HG03457 (cell line): ENCODE measurements around the gene ATP6V1G1.

Experiments
- ATAC-seq: cut with Tn5 transposase; IDR thresholded peaks from one replicate; pipeline ENCODE4 v1.9.1; 2021; ENCODE audit warnings: moderate number of reproducible peaks; ENCODE audit not compliant: unreplicated experiment

ATP6V1G1 gene, protein sequence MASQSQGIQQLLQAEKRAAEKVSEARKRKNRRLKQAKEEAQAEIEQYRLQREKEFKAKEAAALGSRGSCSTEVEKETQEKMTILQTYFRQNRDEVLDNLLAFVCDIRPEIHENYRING

GRCh38 chr9:114587345-114588202, at the start of gene ATP6V1G1:
Gene ATP6V1G1, plus strand, starts transcription at chr9:114587769. Its CDS starts 70 bp downstream, at chr9:114587839.
- peak; percentile 92 for ATAC-seq

- no peak for ATAC-seq
Measured at GRCh38 chr9:114538241-114538640, 49.3 kb upstream of the ATP6V1G1 start.

GRCh38 chr9:114539701-114540380, 47.7 kb upstream of the ATP6V1G1 start:
- no peak for ATAC-seq

- no peak for ATAC-seq
Measured at GRCh38 chr9:114545055-114545454, 42.5 kb upstream of the ATP6V1G1 start.

DNA sequence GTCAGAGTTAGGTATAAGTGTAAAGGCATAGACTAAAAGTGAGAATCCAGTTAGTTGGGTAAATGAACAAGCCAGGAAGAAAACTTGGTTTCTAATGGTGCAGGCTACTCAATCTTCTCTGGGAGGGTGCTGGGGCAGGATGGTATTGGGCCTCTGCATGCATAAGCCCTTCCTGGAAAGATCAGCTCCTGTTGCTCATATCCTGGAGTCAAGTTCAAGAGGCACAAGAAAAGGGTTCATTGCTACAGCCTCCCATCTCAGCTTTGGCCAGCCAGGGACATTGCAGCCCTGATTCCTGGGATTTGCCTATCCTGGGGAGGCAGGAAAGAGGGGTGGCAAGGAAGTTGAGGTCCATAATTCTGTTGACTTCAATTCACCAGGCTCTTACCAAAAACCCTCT, 40.7 kb upstream of the ATP6V1G1 start:
- ATAC-seq, result no peak

DNA sequence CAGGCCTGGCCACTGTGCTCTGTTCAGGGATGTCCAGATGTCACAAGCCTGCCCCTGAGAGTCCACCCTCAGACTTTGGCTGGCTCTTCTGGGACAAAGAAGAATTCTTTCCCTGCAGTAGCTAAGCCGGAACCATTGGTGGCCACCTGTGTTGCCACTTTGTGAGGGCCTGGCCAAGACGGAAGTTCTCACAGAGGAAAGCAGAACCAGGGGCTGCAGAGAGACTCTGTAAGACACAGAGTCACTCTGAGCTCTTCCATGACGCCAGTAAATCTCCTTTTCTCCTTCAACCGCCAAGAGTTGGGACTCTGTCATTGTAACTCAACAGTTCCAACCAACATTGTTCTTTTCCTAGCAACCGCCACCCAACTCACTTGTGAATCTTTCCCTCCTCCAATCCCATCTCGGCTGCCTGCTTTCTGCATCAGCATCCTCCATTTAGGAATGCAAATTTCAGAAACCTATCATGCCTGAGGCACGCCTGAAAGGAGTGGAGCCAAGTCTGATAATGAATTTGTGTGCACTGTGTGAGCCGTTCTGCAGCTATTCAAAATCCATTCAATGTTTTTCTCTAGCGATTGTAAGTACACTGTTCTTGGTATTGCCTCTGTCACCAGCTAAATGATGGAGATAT, 37.8 kb upstream of the ATP6V1G1 start:
- no peak for ATAC-seq

DNA sequence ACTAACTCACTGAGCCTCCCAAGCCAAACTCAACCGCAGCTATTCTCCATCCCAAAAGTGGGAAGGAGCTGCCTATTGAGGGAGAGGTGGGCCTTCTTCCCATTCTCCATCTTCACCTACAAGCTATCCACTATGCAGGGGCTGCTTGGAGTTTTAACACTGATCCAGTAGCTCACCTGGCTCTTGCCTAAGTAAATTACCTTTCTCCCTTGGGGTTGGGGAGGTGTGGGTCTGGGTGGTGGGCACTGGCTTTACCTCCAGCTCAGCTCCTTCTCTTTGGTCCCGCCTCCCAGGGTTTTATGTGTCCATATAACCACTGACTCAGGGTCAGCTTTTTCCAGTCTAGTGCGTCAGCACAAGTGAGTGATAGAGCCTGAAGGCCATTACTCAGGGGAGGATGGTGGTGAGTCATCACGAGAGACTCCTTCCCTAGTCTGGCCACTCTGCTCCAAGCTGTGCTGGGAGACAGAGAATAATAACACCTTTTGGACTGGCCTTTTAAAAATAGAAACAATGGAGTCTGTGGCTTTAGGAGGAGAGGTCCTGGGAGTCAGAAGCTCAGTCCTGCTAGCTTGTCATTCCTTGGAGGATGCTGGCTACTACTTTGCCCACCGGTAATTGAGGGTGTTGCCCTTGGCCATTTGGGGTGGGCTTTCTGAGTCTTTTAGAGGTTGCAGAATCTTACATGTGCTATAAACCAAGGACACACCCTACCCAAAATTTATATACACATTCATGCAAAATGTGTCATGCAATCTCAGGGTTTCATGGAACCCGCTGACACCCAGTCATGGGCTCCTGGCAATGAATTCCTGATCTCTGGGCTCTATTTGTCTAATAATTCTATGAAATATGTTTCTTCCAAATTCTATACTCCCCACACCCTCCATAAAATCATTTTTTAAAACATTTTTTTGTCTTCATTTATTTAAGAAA, 35.6 kb upstream of the ATP6V1G1 start:
- no peak for ATAC-seq

DNA sequence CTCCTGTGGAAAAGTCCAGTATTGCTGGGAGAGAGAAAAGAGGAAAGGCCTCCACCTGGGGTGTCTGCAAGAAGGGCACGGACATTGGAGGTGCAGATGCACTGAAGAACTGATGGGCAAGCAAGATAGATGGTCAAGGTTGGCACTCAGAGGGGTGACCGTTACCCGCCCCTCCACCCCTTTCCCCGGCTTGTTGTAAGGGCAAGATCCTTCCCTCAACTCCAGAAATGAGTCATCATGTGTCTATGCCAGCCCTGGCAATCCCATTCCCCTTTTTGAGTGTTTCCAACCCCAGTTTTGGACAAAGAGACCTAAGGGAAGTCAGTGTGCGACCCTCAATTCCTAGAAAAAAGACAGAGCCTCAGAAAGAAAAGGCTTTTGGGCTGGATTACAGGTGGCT, 34.9 kb upstream of the ATP6V1G1 start:
- ATAC-seq, result no peak

GRCh38 chr9:114553202-114553601, 34.4 kb upstream of the ATP6V1G1 start:
- ATAC-seq, result no peak

DNA sequence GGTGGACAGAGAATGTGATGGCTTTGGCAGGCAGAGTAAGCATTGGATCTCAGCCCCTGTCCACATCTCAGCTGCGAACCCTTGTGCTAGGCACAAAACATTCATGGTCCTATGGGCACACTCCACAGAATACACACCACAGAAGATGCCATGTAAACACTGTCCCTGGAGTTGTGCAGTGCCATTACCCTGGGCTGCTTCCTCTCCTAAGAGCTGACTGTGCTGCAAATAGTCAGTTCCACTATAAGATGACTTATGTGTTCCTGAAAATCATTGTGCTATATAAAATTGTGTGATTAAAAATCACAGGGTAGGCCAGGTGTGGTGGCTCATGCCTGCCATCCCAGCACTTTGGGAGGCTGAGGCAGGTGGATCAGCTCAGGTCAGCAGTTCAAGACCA, 31.9 kb upstream of the ATP6V1G1 start:
- no peak for ATAC-seq

GRCh38 chr9:114558027-114558675, 29.4 kb upstream of the ATP6V1G1 start:
- no peak for ATAC-seq

GRCh38 chr9:114559830-114560513, 27.6 kb upstream of the ATP6V1G1 start:
- no peak for ATAC-seq

DNA sequence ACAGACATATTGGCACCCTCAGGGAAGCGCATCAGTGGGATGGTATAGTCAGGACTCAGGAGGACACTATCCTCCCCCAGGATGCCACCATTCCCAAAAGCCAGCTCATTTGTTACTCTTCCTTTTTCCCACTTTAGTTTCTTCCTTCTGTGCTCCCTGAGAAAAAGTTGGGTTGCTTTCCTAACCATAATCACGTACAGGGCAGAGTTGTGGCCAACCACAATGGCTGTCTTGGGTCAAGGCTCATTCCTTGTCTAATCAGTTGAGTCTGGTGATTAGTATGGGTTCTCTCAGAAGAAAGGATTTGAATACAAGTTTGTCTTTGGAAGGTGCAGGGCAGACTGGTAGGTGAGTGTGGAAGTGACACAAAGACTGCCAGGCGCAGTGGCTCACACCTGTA, 26.6 kb upstream of the ATP6V1G1 start:
- ATAC-seq, result no peak

GRCh38 chr9:114561771-114562170, 25.8 kb upstream of the ATP6V1G1 start:
- ATAC-seq, result no peak

DNA sequence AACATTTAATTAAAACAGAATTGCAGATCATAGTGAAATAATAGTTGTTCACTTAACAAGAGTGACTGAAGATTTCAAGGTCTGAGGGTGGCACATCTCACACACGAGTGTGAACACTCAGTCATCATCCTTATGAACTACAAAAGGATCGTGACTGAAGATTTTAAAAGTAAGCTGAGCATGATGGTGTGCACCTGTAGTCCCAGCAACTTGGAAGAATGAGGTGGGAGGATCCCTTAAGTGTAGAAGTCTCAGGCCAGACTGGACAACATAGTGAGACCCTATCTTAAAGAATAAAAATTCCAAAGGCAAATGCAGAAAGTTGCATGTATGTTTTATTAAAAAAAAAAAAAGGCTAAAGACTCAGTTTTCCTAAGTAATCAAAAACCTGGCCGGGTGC, 22.4 kb upstream of the ATP6V1G1 start:
- no peak for ATAC-seq

- no peak for ATAC-seq
Measured at GRCh38 chr9:114570742-114571141, 16.8 kb upstream of the ATP6V1G1 start.

GRCh38 chr9:114571391-114571790, 16.2 kb upstream of the ATP6V1G1 start:
- ATAC-seq, result no peak

DNA sequence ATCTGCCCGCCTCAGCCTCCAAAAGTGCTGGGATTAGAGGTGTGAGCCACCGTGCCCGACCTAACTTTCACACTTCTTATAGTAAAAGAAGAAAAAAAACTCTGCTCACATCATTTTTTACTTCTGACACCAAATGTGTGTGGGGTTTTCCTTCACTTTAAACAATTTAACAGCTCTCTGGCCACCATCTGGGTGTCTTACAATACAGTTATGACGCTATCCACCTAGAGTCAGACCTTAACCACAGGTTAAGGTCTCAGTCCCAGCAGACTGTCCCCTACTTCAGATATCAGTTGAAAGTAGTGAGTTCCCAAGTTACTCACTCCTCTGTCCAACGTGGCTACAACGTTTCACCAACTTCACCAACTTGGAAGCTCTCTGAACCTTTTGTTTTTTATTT, 15.4 kb upstream of the ATP6V1G1 start:
- ATAC-seq, result no peak

DNA sequence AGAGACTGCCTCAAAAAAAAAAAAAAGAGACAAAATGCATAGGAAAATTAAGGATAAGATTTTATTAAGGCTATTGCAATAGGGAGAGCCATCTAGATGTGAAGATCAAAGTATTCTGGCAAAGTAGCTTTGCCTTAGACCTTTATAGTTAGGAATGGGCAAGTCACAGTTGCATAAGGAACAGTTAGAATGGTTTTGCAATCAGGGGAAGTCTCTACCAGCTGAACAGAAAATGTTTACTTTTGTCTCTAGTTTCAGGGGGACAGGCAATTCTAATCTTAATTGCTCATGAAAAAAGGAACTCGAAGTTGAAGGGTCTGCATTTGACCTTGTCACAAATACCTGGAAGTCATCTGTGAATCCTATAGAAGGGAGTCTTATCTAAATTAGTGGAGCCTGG, 13.1 kb upstream of the ATP6V1G1 start:
- ATAC-seq, result no peak
